GM03348 (cell line): ENCODE data around the gene NAV3.

ENCODE experiments used
- DNase-seq: peaks from one replicate; pipeline ENCODE4 v3.0.0; 2012; ENCODE audit warnings: low spot score

The NAV3 gene

DNA sequence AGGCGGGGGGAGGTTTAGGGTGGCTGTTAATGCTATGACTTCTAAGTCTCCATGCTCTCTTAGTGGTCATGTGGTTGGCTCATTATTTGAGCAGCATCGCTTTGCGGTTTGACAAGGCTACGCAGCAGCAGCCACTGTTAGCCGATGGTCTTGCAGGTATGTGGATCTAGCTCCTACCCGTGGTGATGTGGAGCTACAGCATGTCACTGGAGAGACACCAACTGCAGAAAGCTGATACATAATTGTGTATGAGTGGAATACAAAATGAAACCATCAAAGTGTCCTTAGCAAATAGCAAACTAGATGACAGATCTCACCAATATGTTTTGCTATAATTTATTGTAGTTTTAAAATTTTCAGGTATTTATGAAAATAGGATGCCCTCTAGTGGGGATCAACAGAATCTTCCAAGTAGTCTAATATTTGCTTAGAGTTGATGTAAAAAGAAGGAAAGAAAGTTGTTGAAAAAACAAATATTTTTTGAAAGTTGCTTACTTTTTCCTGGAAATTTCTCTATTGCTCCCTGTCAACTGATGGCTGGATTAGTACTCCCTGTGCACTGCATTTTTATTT is 94.9 kb downstream of the NAV3 start:
- peak; percentile 60 for DNase-seq

DNA sequence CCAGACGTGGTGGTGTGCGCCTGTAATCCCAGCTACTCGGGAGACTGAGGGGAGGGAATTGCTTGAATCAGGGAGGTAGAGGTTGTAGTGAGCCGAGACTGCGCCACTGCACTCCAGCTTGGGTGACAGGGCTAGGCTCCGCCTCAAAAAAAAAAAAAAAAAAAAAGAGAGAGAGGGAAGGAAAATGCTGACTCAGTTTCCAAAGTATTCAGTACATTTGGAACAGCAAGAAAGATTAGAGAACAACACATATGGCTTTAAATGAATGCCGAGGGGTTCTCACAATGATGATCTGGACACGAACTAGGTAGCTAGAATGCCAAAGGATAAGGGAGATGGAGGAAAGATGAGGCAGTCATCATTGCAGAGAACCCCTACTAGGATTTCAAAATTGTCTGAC is 97.4 kb downstream of the NAV3 start:
- no peak for DNase-seq

DNA sequence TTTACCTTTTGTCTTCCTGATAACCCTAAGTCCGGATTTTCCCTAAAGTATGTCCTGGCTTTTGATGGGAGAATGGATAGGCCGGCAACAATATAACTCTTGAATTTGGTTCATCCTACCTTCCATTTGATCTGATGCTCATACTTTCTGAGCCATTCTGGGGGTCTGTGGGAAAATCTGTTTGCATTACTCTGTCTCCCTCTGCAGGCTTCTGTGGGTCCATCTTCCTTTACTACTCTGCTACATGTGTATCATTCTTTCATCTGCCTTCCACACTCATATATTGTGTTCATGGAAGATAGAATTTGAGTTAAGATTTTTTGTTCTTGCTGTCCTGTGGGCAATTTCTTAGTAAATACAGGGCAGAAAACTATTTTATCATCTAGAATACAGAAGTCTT is 101.5 kb downstream of the NAV3 start:
- DNase-seq, result no peak

DNA sequence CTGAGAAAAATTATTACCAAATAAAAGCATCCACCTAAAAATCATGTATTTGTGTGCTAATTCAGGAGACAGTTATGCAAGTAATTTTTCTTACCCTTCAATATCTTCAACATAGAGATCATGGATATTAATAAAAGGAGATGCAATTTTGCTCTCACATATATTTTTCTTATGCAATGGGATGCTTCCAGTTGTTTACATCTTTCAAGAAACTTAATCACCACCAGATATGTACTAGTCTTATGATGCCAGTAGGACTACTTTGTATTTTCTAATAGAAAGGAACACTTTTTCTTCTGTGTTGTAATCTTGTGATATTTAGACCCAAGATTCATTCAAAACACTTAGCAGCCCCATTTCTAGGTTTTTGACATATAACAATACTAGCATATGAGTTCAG is 107.6 kb downstream of the NAV3 start:
- no peak for DNase-seq

DNA sequence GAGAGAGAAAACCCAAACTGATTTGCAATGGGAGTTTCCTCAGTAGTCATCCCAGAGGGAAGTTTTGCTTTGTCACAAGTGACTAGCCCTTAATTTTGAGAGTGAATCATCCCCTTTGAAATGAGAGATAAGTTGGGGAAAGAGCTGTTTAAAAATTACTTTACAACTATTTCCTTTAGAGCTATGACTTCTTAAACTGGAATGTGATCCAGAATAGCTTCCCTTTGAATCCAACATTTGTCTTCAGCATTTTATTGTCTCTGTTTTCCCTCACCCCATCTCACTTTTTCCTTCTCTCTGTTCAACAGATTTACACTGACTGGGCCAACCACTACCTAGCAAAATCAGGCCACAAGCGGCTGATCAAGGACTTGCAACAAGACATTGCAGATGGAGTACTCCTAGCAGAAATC is 109.3 kb downstream of the NAV3 start:
- peak; percentile 60 for DNase-seq

DNA sequence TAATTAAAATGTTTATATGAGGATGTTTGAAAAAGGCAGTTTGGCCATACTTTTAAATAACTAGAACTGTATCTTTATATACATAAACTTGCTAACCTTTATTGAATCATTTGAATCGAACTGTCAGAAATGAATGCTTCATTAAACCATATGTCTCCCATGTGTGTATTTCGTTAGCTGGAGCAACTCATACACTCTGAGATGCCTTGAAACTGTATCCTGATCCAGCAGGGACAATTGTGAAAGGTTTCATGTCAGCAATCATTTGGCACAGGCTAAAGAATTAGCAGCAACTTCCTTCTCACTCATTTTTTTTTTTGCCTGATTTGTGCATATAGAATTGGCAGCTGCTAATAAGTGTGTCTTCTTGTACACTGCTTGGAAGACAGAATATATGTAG is 109.9 kb downstream of the NAV3 start:
- peak; percentile 24 for DNase-seq

DNA sequence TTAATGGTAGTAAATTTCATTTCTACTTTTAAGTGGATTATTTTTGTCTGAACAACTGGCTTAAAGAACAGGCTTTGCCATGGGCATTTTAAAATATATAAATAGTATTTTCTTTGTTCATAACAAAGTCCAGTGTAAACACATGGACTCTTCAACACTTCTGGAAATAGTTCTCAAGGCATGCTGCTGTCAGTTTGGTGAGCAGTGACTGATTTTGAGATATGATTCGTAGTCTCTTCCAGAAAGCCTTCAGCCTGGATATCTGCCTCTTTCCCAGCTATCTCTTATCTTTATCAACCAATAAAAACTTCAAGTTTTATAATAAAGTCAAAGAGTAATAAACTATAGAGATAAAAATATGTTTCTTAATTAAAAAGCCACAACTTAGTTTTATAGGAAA is 110.7 kb downstream of the NAV3 start:
- no peak for DNase-seq

DNA sequence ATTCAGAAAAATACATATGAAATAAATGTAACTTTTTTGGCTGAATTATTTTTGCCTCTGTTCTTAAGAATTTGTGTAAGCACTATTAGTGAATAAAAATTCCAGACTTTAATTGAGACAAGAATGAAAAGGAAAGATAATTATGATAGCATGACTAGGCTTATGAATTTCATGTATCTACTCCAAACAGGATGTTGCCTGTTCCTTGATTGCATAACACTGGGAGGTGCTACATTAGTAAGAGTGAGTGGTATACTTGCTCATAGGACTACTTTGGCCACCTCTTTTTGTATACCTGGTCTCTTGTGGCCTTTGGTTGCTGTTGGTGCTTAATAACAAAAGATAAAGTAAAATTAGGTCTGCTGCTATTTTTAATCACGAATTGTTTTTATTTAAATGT is 112.8 kb downstream of the NAV3 start:
- DNase-seq, result peak; percentile 52

DNA sequence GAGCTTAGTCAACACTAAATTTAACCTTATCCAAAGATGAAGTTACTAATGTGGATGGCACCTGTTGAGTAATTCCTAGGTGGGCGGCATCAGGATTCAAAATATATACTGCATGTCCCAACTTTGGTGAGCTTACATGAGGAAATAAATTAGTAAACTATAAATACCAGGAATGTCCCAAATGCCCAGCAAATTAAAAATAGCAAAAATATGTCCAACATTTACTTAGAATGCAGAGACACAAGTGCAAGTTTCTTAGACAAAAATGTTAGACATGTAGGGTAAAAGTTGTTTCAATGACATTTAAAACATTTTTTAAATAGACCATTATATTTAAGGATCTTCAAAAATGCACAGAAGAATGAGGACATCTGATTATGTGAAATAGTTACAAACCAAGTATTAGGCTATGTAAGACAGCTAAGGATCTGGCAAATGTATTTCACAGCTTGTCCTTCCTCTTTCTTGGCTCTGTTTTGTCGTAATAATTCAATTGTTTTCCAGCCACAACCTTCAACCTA is 115.9 kb downstream of the NAV3 start:
- DNase-seq, result peak; percentile 5

DNA sequence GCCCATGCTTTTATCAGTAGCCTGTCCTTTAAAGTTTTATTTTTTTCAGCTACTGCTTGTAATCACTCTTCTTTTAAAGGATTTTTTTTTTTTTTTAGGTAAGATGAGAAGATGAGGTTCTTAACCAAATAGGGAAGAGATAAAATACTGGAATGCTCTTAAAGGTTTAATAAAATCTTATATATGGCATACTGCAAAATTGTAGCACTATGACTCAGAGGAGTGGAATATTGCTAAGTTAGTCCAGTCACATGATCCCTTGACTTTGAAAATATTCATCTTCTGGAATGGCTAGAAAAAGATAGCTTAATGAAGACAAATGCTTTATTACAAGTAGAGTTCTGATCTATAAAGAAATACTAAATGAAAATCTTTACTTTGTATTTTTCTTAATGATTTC is 116.6 kb downstream of the NAV3 start:
- DNase-seq, result peak; percentile 28

DNA sequence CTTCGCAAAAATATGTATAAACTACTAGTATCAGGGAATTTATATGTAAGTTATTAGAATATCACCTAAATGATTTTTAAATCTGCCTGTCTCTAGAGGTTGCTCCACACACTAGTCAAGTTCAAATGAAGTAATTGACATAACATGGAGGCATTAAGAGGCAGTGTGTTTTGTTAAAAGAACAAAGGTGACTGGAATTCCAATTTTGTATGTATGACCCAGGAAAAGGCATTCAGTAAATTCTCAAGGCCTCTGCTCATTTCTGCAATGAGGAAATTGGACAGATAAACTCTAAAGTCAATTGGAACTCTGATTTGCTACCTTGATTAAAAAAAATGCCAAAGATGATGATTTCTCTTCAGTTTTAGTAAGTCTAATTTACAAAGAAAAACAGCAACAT is 117.1 kb downstream of the NAV3 start:
- no peak for DNase-seq

DNA sequence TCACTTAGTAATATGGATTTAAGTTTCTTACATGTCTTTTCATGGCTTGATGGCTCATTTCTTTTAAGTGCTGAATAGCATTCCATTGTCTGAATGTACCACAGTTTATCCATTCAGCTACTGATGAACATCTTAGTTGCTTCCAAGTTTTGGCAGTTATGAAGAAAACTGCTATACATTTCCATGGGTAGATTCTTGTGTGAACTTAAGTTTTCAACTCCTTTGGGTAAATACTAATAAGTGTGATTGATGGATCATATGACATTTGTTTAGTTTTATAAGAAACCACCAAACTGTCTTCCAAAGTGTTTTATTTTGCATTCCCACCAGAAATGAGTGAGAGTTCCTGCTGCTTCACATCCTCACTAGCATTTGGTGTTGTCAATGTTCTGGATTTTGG is 119.2 kb downstream of the NAV3 start:
- DNase-seq, result no peak

DNA sequence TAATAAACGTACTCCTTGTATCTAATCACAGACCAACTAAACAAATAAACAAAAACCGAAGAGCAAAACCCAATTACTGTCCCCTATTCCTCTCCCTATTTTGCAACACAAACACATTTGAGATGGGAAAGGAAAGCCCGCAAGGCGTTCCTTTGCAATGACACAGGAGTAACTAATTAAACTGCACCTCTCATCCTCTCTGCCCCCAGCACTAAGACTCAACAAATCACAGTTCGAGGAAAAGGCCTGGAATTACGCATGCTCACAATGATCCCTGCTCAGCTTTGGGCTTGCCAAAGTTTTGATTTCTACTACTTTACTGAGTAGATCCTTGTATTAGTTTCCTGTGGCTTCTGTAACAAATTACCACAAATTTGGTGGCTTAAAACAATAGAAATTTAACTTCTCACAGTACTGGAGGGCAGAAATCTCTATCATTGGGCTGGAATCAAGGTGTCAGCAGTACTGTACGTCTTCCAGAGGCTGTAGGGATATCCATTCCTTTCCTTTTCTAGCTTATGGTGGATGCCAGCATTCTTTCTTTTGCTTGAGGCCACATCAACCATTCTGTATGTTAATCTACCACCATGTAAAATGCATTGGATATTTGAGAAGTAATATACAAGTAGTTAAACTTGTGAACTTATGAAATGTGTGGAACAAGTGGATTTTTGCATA is 123.0 kb downstream of the NAV3 start:
- DNase-seq, result no peak

DNA sequence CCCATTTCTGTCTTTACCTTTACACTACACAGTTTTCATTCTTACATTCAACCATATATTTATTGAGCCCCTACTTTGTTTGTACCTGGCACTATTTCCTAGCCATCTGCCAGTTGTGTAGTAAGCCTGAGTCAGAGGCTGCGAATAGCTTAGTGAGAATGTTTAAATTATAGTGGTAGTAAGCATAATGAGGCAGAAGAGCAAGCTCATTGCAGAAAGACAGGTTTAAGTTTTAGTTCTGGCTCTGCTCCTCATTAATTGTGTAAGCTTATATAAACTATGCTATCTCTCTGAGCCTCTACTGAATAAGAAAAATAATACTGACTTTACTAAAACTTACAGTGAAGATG is 123.5 kb downstream of the NAV3 start:
- DNase-seq, result no peak

DNA sequence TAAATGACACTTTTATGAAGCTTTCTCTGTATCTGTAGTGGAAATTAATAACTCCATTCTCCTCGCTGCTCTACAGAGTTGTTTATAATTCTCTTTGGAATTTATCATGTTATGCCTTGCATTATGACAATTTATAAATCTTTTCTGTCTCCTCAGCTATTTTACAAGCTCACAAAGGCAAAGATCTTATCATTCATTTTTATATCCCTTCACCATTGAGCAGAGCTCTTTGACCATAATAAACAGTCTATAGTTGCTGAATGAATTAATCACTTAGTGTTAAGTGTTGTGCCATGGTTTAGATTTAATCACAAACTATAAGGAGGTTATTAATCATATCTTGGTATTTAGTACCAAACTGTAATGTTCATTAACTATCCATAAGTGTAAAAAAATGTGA is 126.4 kb downstream of the NAV3 start:
- DNase-seq, result no peak

DNA sequence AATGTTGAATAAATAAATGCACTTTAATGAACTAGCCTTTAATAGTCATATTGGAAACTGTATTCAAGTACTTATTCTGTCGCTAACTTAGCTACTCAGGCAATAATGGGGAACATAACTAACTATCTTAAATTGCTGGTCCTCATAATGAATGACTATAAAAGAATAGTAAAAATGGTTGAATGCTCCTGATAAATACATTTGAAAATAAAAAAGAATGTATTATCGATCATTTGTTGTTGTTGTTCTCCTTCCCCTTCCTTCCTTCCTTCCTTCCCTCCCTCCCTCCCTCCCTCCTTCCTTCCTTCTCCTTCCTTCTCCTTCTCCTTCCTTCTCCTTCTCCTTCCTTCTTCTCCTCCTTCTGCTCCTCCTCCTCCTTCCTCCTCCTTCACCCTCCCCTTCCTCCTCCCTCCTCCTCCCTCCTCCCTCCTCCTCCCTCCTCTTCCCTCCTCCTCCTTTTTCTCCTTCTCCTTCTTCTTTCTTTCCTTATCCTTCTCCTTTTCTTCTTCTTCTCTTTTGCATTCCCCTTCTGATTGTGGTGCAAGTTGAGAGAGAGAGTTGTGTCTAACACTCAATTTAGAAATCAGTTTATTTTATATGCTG is 133.0 kb downstream of the NAV3 start:
- DNase-seq, result no peak

DNA sequence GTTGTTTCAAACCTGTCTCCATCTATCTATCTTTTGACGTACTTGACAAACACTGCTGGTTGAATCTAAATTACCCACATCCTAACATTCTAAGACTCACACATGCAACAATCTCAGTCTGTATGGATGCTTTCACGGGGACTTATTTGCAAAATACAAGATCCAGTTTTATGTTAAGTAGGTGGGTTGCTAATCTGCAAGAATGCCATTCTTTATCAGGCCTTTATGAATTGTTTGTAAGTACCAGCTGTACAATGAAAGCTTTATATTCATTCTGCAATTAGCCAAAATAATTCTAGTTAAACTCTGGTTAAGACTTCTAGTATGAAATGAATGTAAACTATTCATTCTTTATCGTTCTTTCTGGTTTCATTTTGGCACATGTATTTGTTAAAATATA is 135.1 kb downstream of the NAV3 start:
- DNase-seq, result no peak

DNA sequence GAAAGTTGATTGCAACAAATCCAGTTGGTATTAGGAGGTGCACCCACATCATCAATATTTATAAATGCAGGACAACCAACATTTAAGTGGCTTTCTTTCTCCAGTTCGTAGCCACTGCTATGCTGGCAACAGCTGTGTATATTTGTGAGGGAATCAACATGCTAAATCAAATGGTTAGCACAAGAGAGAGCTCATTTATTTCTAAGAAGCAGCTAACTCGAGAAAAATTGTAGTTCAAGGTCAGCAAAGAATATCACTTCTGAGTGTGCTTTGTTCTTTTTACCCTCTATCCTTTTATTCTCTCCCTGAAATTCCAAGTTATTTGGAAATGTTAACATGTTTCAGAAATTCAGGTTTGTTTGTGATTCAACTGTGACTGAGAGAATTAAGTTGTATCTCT is 137.3 kb downstream of the NAV3 start:
- no peak for DNase-seq

DNA sequence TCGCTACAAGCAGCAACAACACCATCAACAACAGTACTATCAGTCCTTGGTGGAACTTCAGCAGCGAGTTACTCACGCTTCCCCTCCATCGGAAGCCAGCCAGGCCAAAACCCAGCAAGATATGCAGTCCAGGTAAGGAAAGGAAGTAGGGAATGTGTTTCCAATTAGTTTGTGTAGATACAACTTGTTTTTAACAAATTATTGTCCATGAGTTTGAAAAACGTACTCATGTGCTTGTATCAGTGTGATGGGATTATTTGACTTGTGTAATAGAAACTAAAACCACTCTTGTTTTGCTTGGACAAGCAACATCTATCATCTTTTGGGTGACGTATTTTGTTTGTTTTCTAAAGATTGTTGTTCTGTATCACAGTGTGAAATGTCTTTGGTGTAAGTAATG is 137.9 kb downstream of the NAV3 start:
- DNase-seq, result no peak

DNA sequence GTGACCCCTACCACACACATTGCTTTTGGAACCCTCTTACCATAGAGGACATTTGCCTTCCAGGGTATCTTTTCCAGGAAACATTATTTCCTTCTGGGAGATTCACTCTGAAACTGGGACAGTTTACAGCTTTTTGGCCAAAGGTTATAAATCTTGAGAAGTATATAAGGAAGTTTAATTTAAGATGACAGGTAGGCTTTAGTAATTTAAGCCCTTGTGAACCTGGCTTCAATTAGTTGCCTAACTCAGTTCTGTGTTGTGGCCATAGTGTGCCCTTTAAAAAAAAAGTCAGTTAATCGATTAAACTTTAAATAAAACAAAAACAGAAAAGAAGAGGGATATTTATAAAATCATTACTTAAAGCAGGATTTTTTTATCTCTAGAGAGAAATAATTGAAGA is 142.9 kb downstream of the NAV3 start:
- DNase-seq, result no peak

DNA sequence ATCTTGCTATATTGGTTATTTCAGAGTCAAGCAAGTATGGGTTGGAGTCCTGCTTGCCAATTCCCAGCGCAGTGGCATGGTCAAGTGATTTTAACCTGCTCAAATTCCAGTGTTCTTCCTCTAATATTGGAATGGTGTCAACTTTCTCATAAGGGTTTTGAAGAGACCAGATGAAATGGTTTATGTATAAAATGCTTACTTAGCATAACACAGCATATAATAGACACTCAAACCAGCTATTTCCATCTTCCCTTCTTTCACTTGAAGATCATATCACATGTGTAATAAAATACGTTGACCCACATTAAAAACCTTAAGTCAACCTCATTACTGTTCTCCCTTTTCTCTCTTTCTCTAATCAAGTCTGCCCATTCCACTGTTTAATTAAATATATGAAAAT is 144.0 kb downstream of the NAV3 start:
- DNase-seq, result no peak

DNA sequence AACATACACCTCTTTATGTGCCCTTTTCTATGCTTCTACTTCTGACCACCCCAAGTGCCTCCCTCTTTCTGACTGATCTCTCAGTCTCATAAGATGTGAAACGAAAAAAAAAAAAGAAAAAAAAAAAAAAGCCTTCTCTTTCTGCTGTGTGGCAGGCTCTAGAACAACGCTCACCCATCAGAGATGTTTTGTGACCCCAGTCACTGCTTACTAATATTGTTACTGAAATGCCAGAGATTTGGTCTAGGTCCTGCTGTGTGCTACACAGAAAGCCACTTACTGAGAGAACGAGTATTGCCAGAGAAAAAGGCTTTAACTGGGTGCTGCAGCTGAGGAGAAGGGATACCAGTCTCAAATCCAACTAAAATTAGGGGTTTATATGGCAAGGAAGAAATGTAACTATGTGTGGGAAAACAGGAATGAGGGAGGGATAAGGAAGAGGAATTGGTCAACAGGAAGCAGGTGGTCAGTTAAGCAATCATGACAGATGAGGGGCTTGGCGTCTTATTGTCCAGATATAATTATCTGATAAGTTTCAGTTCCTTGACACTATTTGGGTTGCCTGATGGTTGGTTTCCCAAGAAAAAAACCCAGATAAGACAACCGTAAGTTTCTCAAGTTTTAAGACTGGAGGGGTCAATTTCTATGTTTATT is 149.0 kb downstream of the NAV3 start:
- no peak for DNase-seq

DNA sequence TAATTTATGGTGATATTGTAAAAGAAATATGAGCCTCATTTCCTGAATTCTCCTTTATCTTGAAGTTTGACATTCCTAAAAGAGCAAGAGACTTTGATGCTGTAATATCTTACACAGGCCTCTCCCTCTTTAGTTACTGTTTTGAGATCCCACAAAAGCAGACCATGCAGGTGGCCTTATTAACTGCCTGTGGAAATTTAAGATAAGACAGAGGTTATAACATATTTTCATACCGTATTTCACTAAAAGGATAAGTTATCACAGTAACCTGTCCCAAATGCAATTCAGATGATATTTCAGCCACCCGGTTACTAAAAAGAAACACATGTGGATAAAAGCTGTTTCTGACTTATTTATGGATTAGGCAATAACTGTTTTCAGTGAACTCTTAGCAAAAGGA is 150.1 kb downstream of the NAV3 start:
- DNase-seq, result peak; percentile 7
